GM19463 (cell line): ENCODE measurements around the gene TERC.
A peak's percentile ranks its signal among the peaks of the same experiment; 100 is the strongest.
"Not testable (repeated sequence)": the region's sequence is repeated elsewhere in the genome, so short reads cannot be mapped to it uniquely, and the experiment has no call there.

Experiments used
- ATAC-seq: cut with Tn5 transposase; IDR thresholded peaks from one replicate; pipeline ENCODE4 v1.9.1; 2021; ENCODE audit warnings: mild to moderate bottlenecking, moderate library complexity; ENCODE audit not compliant: unreplicated experiment

The TERC gene

GRCh38 chr3:169772305-169772896 is 7.5 kb upstream of the TERC start:
- peak; percentile 12 for ATAC-seq

DNA sequence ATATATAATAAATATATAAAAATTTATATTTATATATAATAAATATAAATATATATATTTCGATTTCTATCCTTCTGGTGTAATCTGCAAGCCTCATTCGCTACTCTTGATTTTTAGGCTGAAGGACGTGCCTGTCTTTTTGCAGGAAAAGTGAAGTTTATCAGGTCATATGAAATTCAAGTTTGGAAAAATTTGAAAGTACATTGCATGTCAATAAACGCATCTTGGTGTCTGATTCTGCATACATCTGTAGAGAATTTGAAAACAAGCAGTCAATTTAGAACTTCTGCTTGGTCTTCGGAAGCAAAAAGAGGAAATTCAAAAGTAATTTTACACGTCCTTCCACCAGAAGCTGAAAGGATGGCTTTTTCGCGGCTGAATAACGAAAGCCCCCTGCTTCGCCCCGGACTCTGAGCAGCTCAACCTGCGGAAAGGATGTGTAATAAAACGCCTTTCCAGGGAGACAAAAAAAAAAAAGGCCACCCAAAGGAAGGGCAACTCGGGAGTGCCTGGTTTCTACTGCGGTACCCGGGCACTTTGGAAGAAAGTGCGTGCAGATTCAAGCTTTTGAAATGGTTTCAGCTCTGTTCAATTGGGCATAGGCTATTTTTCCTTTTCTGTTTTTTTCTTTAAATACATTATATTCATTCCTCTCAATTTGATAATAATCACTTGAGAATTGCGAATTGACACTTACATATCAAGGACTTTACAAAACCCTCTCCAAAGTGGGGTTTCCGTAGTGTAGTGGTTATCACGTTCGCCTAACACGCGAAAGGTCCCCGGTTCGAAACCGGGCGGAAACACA is 6.8 kb upstream of the TERC start:
- ATAC-seq: no peak

DNA sequence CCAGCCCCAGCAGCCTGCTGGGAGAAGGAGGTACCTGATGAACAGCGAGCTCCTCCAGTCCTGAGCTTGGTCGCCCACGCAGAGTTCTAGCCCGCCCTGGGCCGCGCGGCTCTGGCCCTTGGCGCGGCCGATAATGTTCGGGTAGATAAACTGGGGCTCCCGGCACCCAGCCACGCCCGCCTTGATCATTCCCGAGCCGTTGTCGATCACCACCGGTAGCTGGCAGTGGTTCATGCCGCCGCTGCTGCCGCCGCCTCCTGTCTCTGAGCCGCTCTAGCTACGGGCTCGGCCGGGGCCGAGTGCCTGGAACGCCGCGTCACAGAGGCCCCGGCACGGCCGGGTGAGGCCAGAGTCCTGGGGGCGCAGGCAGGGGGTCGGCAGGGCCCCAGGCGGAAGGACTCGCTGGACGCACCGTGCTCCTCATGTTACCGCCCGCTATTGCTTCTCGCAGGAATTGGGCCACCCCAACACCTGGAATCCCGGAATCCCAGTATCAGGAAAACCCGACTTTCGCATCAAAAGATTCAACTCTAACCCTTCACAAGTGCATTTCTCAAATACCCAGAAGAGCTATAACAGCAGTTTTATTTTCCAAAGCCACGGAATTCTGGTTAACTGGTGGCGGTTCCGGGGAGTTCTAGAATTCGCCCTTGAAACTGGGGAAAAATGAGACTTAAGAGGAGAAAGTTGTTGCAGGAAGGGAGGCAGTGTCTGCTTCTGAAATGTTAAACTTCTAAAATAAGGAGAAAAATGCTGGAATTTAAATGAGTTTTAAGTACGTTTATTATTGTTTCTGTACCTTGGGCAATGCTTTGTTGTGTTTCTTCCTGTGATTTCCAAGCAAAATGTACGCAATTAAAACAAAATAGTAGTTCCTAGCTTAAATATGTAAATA is 4.7 kb upstream of the TERC start, which contains the start of gene ACTRT3:
TSS of gene ACTRT3 (minus strand) at position 275 of the 895 bp plus-strand sequence. CDS start at position 234, 41 bp downstream.
- ATAC-seq: peak; percentile 29

DNA sequence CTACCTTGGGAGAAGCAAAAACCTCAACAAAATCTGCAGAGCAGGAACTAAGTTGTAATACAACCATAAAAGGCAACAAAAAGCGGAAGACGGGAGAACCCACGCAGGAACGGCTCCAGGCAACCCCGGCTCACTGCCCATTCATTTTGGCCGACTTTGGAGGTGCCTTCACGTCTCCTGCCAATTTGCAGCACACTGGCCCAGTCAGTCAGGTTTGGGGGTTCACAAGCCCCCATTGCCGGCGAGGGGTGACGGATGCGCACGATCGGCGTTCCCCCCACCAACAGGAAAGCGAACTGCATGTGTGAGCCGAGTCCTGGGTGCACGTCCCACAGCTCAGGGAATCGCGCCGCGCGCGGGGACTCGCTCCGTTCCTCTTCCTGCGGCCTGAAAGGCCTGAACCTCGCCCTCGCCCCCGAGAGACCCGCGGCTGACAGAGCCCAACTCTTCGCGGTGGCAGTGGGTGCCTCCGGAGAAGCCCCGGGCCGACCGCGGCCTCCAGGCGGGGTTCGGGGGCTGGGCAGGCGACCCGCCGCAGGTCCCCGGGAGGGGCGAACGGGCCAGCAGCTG is 463 bp downstream of the TERC start:
- ATAC-seq: peak; percentile 31

DNA sequence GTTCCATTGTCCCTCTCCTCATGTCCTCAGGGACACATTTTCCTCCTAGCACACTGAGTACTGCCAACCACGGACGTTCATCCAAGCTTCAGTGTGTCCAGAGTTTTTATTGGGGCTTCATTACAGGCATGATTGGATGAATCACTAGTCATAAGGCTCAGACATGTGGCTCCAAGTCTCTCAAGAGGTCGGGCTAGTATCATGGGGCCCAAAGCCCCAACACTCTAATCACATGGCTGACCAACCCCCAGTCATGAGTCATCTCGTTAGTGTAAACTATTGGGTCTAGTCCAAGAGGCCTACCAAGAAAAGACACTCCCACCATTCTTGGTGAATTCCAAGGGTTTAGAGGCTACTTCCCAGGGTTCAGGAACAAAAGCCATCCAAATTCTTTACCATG is 4.4 kb downstream of the TERC start:
- no peak for ATAC-seq

DNA sequence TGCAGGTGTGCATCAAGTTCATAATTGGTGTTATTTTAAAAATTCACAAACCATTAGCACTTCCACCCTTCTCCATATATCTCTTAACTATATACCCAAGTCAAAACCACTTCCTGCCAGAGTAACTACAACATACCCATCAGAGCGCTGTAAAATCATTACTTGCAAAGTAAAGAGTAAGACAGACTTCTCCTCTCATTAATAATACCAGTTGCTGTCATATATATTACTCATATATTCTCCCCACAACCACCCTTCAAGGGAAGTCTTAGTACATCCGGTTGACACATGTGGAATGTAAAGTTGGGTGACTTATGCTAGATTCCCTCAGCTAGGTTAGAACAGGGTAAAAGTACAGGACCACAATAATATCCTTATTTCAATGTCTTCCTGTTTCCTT is 5.6 kb downstream of the TERC start:
- peak; percentile 49 for ATAC-seq

DNA sequence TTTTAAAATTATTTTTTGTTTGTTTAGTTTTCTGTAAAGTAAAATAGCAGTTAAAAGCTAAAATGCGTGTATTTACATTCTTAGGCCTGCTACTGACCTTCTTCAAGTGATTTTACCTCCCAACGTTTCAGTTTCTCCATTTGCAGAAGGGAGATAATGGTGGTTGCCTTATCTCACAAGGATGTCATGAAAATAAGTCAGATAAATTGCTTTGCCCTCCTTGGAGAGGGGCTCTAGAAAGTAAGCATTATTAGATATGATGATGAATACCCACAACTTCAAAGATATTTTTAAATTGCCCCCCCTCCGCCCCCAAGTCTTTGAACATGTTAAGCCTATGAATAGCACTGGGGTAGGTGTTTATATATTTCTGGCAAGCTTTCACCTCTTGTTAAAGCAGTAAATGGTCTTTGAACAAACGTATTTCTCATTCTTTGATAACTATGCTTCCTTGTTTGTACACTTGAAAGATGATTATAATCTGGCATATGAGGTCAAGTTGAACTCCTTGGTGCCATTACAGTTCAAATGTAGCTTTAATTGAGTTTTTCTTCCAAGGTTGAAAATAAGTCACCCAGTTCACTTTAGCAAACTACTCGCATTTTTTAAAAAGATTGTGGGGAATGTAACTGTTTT is 6.4 kb downstream of the TERC start:
- ATAC-seq: no peak

- no peak for ATAC-seq
Measured at GRCh38 chr3:169755488-169755887, 9.4 kb downstream of the TERC start.

- ATAC-seq: no peak
Measured at GRCh38 chr3:169754711-169755110, 10.1 kb downstream of the TERC start.

DNA sequence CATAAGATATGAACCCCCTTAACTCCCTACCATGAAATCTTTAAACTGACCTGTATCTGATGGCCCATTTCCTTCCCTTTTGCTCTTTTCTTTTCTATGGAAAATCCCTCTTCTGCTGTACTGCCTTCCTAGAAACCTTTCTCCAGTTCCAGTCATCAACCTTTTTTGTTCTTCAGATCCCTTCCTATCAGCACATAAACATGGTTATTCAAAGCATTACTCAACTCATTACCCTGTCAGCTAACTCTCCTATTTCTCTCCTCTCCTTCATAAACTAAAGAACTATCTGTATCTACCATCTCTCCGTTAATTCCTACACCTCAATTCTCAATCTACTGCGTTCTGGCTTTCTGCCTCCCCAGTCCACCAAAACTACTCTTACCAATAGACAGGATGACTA is 13.0 kb downstream of the TERC start:
- no peak for ATAC-seq

GRCh38 chr3:169750665-169751064 is 14.2 kb downstream of the TERC start:
- ATAC-seq: no peak

- ATAC-seq: no peak
Measured at GRCh38 chr3:169748670-169749069, 16.2 kb downstream of the TERC start.

- no peak for ATAC-seq
Measured at GRCh38 chr3:169746924-169747323, 17.9 kb downstream of the TERC start.

DNA sequence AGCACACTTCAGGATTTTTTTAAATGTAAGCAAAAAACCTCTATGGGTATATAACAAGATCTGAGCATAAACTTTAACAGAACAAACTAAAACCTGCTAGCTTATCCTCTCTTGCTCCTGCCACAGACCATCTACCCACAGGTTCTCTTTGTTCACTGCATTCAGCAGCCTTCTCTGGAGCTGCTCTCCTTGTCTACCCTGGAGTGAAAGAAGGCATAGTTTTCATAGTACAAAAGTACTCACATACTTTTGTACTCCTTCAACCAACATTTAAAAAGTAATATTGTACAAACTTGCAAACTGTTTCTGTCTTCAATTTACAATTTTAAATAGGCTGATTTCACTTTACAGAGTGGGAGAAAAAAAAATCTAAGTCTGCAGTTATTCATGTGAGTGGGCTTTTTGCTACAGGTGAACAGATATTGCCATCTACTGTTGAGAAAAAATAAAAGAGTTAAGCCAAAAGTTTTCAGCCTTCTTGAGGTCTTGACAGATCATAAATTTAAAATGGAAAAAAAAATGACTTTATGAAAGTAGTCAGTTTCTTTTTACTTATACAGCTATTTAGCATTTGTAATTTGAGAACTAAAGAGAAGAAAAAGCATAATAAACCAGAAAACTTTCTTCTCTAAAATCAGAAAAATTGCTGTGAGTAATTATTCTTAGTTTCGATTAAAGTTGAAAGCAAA is 20.4 kb downstream of the TERC start:
- ATAC-seq: no peak

- ATAC-seq: no peak
Measured at GRCh38 chr3:169739067-169739466, 25.8 kb downstream of the TERC start.

DNA sequence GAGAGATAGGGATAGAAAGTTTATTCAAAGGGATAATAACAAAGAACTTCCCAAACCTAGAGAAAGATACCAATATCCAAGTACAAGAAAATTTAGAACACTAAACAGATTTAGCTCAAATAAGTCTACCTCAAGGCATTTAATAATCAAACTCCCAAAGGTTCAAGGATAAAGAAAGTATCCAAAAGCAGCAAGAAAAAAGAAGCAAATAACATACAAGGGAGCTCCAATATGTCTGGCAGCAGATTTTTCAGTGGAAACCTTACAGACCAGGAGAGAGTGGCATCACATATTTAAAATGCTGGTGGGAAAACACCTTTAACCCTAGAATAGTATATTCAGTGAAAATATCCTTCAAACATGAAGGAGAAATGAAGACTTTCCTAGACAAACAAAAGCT is 33.0 kb downstream of the TERC start:
- not testable (repeated sequence) for ATAC-seq

DNA sequence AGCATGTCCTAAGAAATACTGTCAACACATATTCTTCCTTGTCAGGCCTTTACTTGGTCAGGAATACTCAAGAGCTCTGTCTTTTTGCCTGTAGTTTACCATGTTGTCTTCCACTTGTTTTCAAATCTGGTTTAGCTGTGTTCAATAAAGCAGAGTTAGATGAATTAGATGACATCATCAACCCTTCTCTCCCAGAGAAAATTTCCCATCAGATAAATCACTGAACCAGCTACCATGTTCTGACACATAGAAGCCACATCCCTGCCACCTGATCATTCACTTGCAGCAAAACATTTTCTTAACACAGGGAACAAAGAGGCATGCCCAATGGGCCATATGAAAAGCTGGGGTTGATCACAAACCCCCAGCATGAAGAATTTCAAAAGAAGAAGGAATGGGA is 42.1 kb downstream of the TERC start:
- no peak for ATAC-seq

- not testable (repeated sequence) for ATAC-seq
Measured at GRCh38 chr3:169718415-169718814, 46.4 kb downstream of the TERC start.
